Renal cortex interstitium (tissue), 11 donors: ENCODE results near the gene HRH3. TPM values are rescaled to one million over a fixed set of nuclear protein-coding genes. Genes with fewer than 3 reads are reported as not detected.

ENCODE experiments used
- DNase-seq, 11 donors: peaks; one replicate each; pipeline ENCODE4 v3.0.0-alpha.2; 2013; ENCODE audit warnings: low read depth in 9 of 11, low spot score in 4 of 11; ENCODE audit errors: extremely low read depth in 1 of 11
- polyA plus RNA-seq, 3 donors: library from polyadenylated mRNA; unstranded; fragments of 120-200 nt; gene quantifications; one replicate each; pipeline ENCODE4 v1.2.1, GENCODE V29; 2013; ENCODE audit not compliant: insufficient read length in 3 of 3

The HRH3 gene
- polyA plus RNA-seq, 3 donors, result 0.06 TPM; not detected in 2

DNA sequence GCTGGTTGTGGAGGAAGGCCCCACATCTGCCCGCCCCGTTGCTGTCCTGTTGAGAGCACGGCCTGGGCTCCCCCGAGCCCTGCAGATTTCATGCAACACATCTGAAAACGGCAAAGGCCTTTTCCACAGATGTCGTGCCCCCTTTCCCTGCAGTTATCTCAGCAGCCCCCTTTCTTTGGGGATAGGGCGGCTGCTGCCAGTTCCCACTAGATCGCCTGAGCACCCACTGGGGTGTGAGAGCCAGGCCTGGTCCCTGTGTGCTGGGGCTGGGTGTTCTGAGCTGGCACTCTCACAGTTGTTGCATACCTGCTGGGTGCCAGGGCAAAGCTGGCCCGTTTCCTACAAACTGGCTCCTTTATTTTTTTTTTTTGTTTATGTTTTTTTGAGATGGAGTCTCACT is 49.5 kb downstream of the HRH3 start:
- no peak for DNase-seq

DNA sequence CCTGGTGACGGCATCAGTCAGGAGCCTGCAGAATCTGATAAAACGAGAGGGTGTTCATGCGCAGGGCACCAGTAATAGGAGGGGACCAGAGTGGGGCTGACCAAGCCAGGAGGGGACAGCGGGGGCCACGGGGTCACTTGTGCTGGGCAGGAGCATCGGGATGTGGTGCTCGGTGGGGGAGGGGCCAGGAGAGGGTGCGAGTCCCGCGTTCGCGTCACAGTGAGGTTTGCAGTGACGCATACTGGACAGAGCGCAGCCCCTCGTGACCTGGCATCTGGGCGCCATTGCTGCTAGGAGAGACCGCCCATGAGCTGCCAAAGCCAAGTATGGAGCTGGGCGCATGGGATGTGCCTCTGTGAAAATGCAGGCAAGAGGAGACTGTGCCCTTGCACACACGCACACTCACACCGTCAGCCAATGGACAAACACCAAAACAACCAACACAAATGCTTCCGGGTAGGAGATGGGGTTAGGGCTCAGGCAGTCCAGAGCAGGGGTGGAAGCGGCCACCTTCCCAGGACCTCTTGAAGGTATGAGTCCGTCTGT is 51.1 kb downstream of the HRH3 start:
- no peak for DNase-seq

DNA sequence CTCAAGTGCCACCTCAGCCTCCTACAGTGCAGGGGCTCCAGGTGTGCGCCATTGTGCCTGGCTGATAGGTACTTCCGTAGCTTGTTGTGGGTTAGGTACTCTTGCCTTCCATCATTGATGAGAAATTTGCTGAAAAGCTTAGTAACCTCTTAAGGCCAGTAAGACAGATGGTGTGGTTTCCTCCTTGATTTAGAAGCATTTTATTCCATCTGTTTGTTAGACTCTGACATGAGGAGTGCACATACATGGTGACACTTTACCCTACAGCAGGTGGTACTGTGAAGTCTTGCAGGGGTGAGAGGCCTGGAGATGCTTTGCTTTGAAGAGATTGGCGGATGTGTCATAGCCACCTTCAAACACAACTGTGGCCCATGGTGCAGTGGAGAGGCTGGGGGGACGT is 52.0 kb downstream of the HRH3 start:
- no peak for DNase-seq

DNA sequence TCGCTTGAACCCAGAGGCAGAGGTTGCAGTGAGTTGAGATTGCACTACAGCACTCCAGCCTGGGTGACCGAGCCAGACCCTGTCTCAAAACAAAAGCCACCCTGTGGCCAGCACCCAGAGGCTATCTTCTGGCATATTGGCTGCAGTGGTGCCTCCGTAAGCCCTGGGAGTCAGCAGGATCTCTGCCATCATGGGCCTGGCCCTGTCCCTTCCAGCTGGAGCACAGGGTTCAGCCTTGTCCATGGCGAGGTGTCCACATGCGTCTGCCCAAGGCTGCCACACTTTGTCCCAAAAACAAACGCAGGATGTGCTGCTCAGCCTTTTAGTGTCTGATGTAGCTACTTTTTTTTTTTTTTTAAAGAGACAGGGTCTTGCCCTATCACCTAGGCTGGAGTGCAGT is 52.6 kb downstream of the HRH3 start:
- no peak for DNase-seq

DNA sequence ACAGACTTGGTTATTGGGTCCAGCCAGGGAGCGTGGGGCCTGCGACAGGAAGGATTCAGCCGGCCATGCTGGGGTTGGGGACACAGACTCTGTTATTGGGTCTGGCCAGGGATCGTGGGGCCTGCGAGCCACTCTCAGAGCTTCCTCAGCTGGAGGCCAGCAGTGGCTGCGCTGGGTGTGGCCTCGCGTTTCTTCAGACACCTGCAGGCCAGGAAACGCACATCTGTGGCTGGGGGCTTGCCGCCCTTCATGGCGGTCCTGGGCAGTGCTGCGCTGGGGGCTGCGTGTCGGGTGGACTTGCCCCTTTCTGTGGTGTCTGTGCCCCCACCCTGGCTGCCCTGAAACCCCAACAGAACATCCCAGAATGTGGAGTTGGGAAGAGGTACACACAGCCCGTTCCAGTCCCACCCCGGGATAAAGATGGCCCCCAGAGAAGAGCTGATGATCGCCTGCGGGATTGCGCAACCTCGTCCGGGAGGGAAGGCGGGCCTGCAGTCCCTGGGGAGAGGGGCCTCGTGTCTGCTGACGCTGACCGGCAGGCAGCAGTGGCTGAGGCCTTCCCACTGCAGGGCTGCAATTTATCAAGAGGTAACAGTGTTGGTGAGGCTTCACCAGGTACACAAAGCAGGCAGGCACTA is 54.2 kb downstream of the HRH3 start:
- DNase-seq, result no peak

Other genes with a start within 250 kb of the HRH3 start
- gene TAF4, start 154.4 kb downstream of the HRH3 start, polyA plus RNA-seq, result 10 to 100 TPM; 18.0 to 20.1 (median 18.3) TPM
- gene LSM14B, start 97.8 kb downstream of the HRH3 start, polyA plus RNA-seq, result 10 to 100 TPM; 55.5 to 63.9 (median 57.6) TPM
- 100 to 1,000 TPM; 185 to 211 (median 193) TPM for gene PSMA7, start 76.9 kb downstream of the HRH3 start, polyA plus RNA-seq
- 10 to 100 TPM; 18.6 to 25.7 (median 19.7) TPM for gene SS18L1, start 76.5 kb downstream of the HRH3 start, polyA plus RNA-seq
- gene MTG2, start 37.2 kb downstream of the HRH3 start, polyA plus RNA-seq, result 10 to 100 TPM; 30.2 to 43.5 (median 34.2) TPM
- gene OSBPL2, start 18.2 kb upstream of the HRH3 start, polyA plus RNA-seq, result 10 to 100 TPM; 30.2 to 44.5 (median 30.8) TPM
- 10 to 100 TPM; 36.5 to 62.0 (median 54.2) TPM for gene ADRM1, start 82.7 kb upstream of the HRH3 start, polyA plus RNA-seq
- 100 to 1,000 TPM; 101 to 184 (median 167) TPM for gene LAMA5, start 147.0 kb upstream of the HRH3 start, polyA plus RNA-seq
- 1,000 to 10,000 TPM in 1 of 3 donors, 100 to 1,000 TPM in 2; 755 to 1,083 (median 940) TPM for gene RPS21, start 166.8 kb upstream of the HRH3 start, polyA plus RNA-seq
- gene CABLES2, start 187.0 kb upstream of the HRH3 start, polyA plus RNA-seq, result 10 to 100 TPM in 1 of 3 donors, 1 to 10 TPM in 2; 8.4 to 13.7 (median 9.4) TPM
- 1 to 10 TPM; 1.1 to 1.9 (median 1.5) TPM for gene RBBP8NL, start 207.3 kb upstream of the HRH3 start, polyA plus RNA-seq